Skeletal muscle satellite cell (primary cell): ENCODE data around the gene LPCAT3.
"Not testable (repeated sequence)": the region's sequence is repeated elsewhere in the genome, so short reads cannot be mapped to it uniquely, and the experiment has no call there.

ENCODE experiments used
- H3K27me3 ChIP-seq: 2 replicates; pipeline ENCODE4 v1.7.0; 2013; ENCODE audit warnings: low read length; ENCODE audit not compliant: control insufficient read depth, insufficient read depth
- H3K36me3 ChIP-seq: 2 replicates; pipeline ENCODE4 v1.7.0; 2013; ENCODE audit warnings: mild to moderate bottlenecking, control low read depth, low read length; ENCODE audit not compliant: insufficient read depth
- H3K4me1 ChIP-seq: 2 replicates; pipeline ENCODE4 v1.7.0; 2013; ENCODE audit warnings: low read length; ENCODE audit not compliant: control insufficient read depth, insufficient read depth
- H3K4me2 ChIP-seq: 2 replicates; pipeline ENCODE4 v1.7.0; 2013; ENCODE audit warnings: mild to moderate bottlenecking, low read length
- H3K4me3 ChIP-seq: 2 replicates; pipeline ENCODE4 v1.7.0; 2013; ENCODE audit warnings: low read length
- H3K9ac ChIP-seq: 2 replicates; pipeline ENCODE4 v1.7.0; 2013; ENCODE audit warnings: mild to moderate bottlenecking, low read depth, low read length, moderate library complexity
- H3K9me3 ChIP-seq: replicated peaks from 2 replicates; pipeline ENCODE4 v1.7.0; 2013; ENCODE audit warnings: mild to moderate bottlenecking, control low read depth, low read length

The LPCAT3 gene

GRCh38 chr12:7012024-7012607 is 6.2 kb downstream of the LPCAT3 start:
- Histone ChIP-seq H3K4me2 (no peak overlapping the region), H3K27me3 (no peaks in the 10 kb centered on the region), H3K4me1 (no peaks in the 10 kb centered on the region), H3K4me3 (no peak overlapping the region), H3K9ac (no peak overlapping the region), H3K9me3 (no peaks in the 10 kb centered on the region), H3K36me3 (no peaks in the 10 kb centered on the region)

DNA sequence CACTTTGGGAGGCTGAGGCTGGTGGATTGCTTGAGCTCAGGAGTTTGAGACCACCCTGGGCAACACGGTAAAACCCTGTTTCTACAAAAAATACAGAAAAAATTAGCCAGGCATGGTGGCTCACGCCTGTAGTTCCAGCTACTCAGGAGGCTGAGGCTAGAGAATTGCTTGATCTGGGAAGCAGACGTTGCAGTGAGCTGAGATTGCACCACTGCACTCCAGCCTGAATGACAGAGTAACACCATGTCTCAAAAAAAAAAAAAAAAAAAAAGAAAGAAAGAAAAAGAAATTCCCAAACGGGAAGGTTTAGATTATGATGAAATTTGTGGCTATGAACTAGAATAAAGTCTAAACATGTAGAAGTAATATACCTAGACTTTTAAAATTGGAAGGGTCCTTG is 6.9 kb downstream of the LPCAT3 start:
- H3K4me2 ChIP-seq, H3K9ac ChIP-seq, H3K4me3 ChIP-seq, H3K27me3 ChIP-seq, H3K9me3 ChIP-seq, H3K36me3 ChIP-seq, H3K4me1 ChIP-seq: not testable (repeated sequence)

GRCh38 chr12:7009512-7009911 is 8.8 kb downstream of the LPCAT3 start:
- H3K9ac ChIP-seq: no peak overlapping the region
- H3K27me3 ChIP-seq: no peaks in the 10 kb centered on the region
- no peaks in the 10 kb centered on the region for H3K9me3 ChIP-seq
- H3K4me3 ChIP-seq: no peak overlapping the region
- no peaks in the 10 kb centered on the region for H3K36me3 ChIP-seq
- no peak overlapping the region for H3K4me2 ChIP-seq
- no peaks in the 10 kb centered on the region for H3K4me1 ChIP-seq

- Histone ChIP-seq H3K27me3 (no peaks in the 10 kb centered on the region), H3K4me1 (no peaks in the 10 kb centered on the region), H3K9me3 (no peaks in the 10 kb centered on the region), H3K4me2 (no peak overlapping the region), H3K4me3 (no peak overlapping the region), H3K9ac (no peak overlapping the region), H3K36me3 (no peaks in the 10 kb centered on the region)
Measured at GRCh38 chr12:7008864-7009263, 9.4 kb downstream of the LPCAT3 start.

GRCh38 chr12:7006639-7007038 is 11.6 kb downstream of the LPCAT3 start:
- H3K4me1 ChIP-seq: no peaks in the 10 kb centered on the region

DNA sequence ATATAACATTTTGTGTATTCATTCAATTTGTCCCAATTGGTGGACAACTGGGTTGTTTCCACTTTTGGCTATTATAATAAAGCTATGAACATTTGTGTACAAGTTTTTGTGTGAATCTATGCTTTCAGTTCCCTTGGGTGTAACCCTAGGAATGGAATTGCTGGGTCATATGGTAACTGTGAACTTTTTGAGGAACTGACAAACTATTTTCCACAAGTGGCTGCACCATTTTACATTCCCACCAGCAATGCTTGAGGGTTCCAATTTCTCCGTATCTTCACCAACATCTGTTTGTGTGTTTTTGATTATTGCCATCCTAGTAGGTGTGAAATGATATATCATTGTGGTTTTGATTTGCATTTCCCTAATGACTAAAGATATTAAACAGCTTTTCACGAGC is 13.0 kb downstream of the LPCAT3 start:
- H3K36me3 ChIP-seq: no peaks in the 10 kb centered on the region
- H3K4me1 ChIP-seq: no peaks in the 10 kb centered on the region
- no peak overlapping the region for H3K4me3 ChIP-seq
- H3K4me2 ChIP-seq: no peak overlapping the region
- no peaks in the 10 kb centered on the region for H3K27me3 ChIP-seq
- H3K9ac ChIP-seq: no peak overlapping the region
- H3K9me3 ChIP-seq: no peaks in the 10 kb centered on the region

More at GRCh38 chr12:7006639-7007038, 11.6 kb downstream of the LPCAT3 start:
- H3K4me3 ChIP-seq: no peak overlapping the region
- no peaks in the 10 kb centered on the region for H3K9me3 ChIP-seq
- no peak overlapping the region for H3K9ac ChIP-seq
- H3K27me3 ChIP-seq: no peaks in the 10 kb centered on the region
- H3K36me3 ChIP-seq: no peaks in the 10 kb centered on the region
- no peak overlapping the region for H3K4me2 ChIP-seq

GRCh38 chr12:7004840-7005239 is 13.4 kb downstream of the LPCAT3 start:
- Histone ChIP-seq H3K36me3 (no peaks in the 10 kb centered on the region), H3K9me3 (no peaks in the 10 kb centered on the region), H3K9ac (no peak overlapping the region), H3K4me1 (no peaks in the 10 kb centered on the region), H3K4me2 (no peak overlapping the region), H3K4me3 (no peak overlapping the region), H3K27me3 (no peaks in the 10 kb centered on the region)

GRCh38 chr12:7004287-7004803 is 13.9 kb downstream of the LPCAT3 start:
- H3K4me3 ChIP-seq: no peak overlapping the region
- no peak overlapping the region for H3K9ac ChIP-seq
- no peaks in the 10 kb centered on the region for H3K27me3 ChIP-seq

GRCh38 chr12:7001921-7002591 is 16.2 kb downstream of the LPCAT3 start:
- H3K27me3 ChIP-seq: no peaks in the 10 kb centered on the region
- H3K9ac ChIP-seq: no peak overlapping the region
- H3K36me3 ChIP-seq: peaks cover 3% of the 10 kb centered on the region
- no peaks in the 10 kb centered on the region for H3K9me3 ChIP-seq
- no peak overlapping the region for H3K4me3 ChIP-seq
- no peak overlapping the region for H3K4me2 ChIP-seq
- H3K4me1 ChIP-seq: no peaks in the 10 kb centered on the region

More at GRCh38 chr12:7004287-7004803, 13.9 kb downstream of the LPCAT3 start:
- Histone ChIP-seq H3K9me3 (no peaks in the 10 kb centered on the region), H3K36me3 (peaks cover 1% of the 10 kb centered on the region), H3K4me1 (no peaks in the 10 kb centered on the region), H3K4me2 (no peak overlapping the region)

DNA sequence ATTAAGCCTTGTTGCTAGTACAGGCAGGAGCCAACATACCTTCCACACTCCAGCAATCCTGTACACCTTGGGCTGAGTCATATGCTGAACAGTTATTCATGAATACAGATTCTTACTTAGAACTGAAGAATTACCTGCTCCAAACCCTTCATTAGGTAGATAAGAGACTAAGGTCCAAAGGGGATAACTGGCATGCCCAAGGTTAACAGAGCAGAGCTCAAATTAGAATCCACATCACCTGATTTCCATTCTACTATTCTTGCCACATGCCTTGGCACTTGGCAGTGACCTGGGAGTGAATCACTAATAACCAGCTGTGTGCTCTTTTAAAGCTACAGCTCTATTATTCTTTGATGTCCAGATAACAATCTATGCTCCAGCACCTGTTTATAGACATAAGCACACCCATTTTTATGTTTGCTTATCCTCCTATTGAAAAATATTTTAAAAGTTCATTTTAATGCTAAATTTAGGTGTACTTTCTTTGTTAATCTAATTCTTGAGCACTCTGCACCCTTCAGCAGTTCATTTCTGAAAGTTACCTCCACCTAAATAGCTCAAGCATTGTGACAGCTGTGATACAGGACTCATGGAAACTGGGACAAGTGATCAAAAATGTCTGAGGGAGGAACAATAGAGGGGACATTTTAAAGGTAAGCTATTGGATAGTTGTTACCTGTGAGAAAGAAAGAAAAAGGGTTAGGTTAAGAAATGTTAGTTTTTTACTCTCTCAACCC is 19.4 kb downstream of the LPCAT3 start:
- Histone ChIP-seq H3K4me3 (no peak overlapping the region), H3K4me2 (no peak overlapping the region), H3K9ac (no peak overlapping the region), H3K27me3 (no peaks in the 10 kb centered on the region), H3K36me3 (peaks cover 14% of the 10 kb centered on the region), H3K4me1 (no peaks in the 10 kb centered on the region), H3K9me3 (no peaks in the 10 kb centered on the region)

- Histone ChIP-seq H3K4me1 (no peaks in the 10 kb centered on the region), H3K36me3 (peaks cover 19% of the 10 kb centered on the region), H3K27me3 (no peaks in the 10 kb centered on the region), H3K4me3 (no peak overlapping the region), H3K9ac (no peak overlapping the region), H3K9me3 (no peaks in the 10 kb centered on the region), H3K4me2 (no peak overlapping the region)
Measured at GRCh38 chr12:6996040-6996441, 22.2 kb downstream of the LPCAT3 start.
